Trophoblast cell (in vitro differentiated cells and primary cell): ENCODE measurements around the gene JAK3.

Experiments
- DNase-seq, 2 donors: peaks; one replicate each; pipeline ENCODE4 v3.0.0-alpha.2; 2016
- H2AFZ ChIP-seq: 2 replicates; pipeline ENCODE4 v1.6.1; 2013; ENCODE audit warnings: low read length, moderate library complexity, mild to moderate bottlenecking; ENCODE audit not compliant: insufficient read depth, poor library complexity
- H2AK5ac ChIP-seq: 2 replicates; pipeline ENCODE4 v1.6.1; 2013; ENCODE audit warnings: mild to moderate bottlenecking, low read length
- H2BK120ac ChIP-seq: 2 replicates; pipeline ENCODE4 v1.6.1; 2013; ENCODE audit warnings: low read length, mild to moderate bottlenecking, moderate library complexity; ENCODE audit not compliant: insufficient read depth, poor library complexity
- H2BK12ac ChIP-seq: 2 replicates; pipeline ENCODE4 v1.6.1; 2013; ENCODE audit warnings: mild to moderate bottlenecking, low read length, moderate library complexity
- H2BK5ac ChIP-seq: 2 replicates; pipeline ENCODE4 v1.6.1; 2013; ENCODE audit warnings: low read length, low read depth, moderate library complexity, mild to moderate bottlenecking; ENCODE audit not compliant: poor library complexity
- H3K14ac ChIP-seq: 2 replicates; pipeline ENCODE4 v1.6.1; 2013; ENCODE audit warnings: mild to moderate bottlenecking, low read length
- H3K18ac ChIP-seq: 2 replicates; pipeline ENCODE4 v1.6.1; 2013; ENCODE audit warnings: mild to moderate bottlenecking, low read length
- H3K23ac ChIP-seq: 2 replicates; pipeline ENCODE4 v1.6.1; 2013; ENCODE audit warnings: low read length
- H3K27ac ChIP-seq: 2 replicates; pipeline ENCODE4 v1.5.1; 2013; ENCODE audit warnings: low read depth, mild to moderate bottlenecking, inconsistent platforms, low read length, moderate library complexity
- H3K27me3 ChIP-seq: 2 replicates; pipeline ENCODE4 v1.6.1; 2013; ENCODE audit warnings: inconsistent platforms, mild to moderate bottlenecking, low read length, moderate library complexity; ENCODE audit not compliant: insufficient read depth
- H3K36me3 ChIP-seq, 2 experiments: 1 replicate in 1 of 2; 2 replicates in 1 of 2; pipeline ENCODE4 v1.6.1; 2013; ENCODE audit warnings: low read length in 2 of 2, mild to moderate bottlenecking in 2 of 2, moderate library complexity in 1 of 2; ENCODE audit not compliant: insufficient read depth in 2 of 2, control insufficient read depth in 1 of 2
- H3K4ac ChIP-seq: 2 replicates; pipeline ENCODE4 v1.6.1; 2013; ENCODE audit warnings: low read depth, mild to moderate bottlenecking, low read length, moderate library complexity
- H3K4me1 ChIP-seq, 2 experiments: 1 replicate in 1 of 2; 2 replicates in 1 of 2; pipeline ENCODE4 v1.6.1; 2013; ENCODE audit warnings: low read length in 2 of 2, mild to moderate bottlenecking in 2 of 2, moderate library complexity in 1 of 2; ENCODE audit not compliant: insufficient read depth in 2 of 2, control insufficient read depth in 1 of 2
- H3K4me2 ChIP-seq: 2 replicates; pipeline ENCODE4 v1.6.1; 2013; ENCODE audit warnings: inconsistent platforms, mild to moderate bottlenecking, low read length, moderate library complexity
- H3K4me3 ChIP-seq: 2 replicates; pipeline ENCODE4 v1.5.1; 2013; ENCODE audit warnings: mild to moderate bottlenecking, low read depth, low read length, inconsistent platforms
- H3K79me1 ChIP-seq: one replicate; pipeline ENCODE4 v1.6.1; 2013; ENCODE audit warnings: low read length
- H3K79me2 ChIP-seq: 2 replicates; pipeline ENCODE4 v1.6.1; 2013; ENCODE audit warnings: low read length, mild to moderate bottlenecking; ENCODE audit not compliant: control insufficient read depth, insufficient read depth, poor library complexity
- H3K9ac ChIP-seq: 2 replicates; pipeline ENCODE4 v1.6.1; 2013; ENCODE audit warnings: mild to moderate bottlenecking, low read length
- H3K9me3 ChIP-seq: 2 replicates; pipeline ENCODE4 v1.6.1; 2013; ENCODE audit warnings: low read depth, mild to moderate bottlenecking, control low read depth, inconsistent platforms, low read length; ENCODE audit not compliant: insufficient read depth
- H4K12ac ChIP-seq: 2 replicates; pipeline ENCODE4 v1.6.1; 2013; ENCODE audit warnings: low read depth, mild to moderate bottlenecking, low read length, moderate library complexity
- H4K8ac ChIP-seq: 2 replicates; pipeline ENCODE4 v1.6.1; 2013; ENCODE audit warnings: low read depth, mild to moderate bottlenecking, low read length, moderate library complexity
- H4K91ac ChIP-seq: one replicate; pipeline ENCODE4 v1.6.1; 2013; ENCODE audit warnings: low read depth, mild to moderate bottlenecking, low read length, moderate library complexity
- WGBS: extraction: QIAGEN DNeasy Blood & Tissue Kit; methylation state at CpG from one replicate; pipeline ENCODE4 v1.1.7; 2013; ENCODE audit warnings: missing lambda C conversion rate; ENCODE audit not compliant: insufficient read length, insufficient coverage; ENCODE audit errors: extremely low coverage; 5-methylcytosine and 5-hydroxymethylcytosine counted together

Gene JAK3

GRCh38 chr19:17812099-17812498 lies 35.7 kb downstream of the JAK3 start:
- WGBS = no CpG with 5 or more reads among the region's 5 CpGs
- Histone ChIP-seq H3K23ac (no peak overlapping the region), H2AK5ac (no peak overlapping the region), H3K4me3 (no peak overlapping the region), H3K27ac (no peak overlapping the region), H3K18ac (no peak overlapping the region), H2BK120ac (no peak overlapping the region), H3K9ac (no peak overlapping the region), H3K9me3 (no peaks in the 10 kb centered on the region), H3K79me2 (no peaks in the 10 kb centered on the region), H3K27me3 (no peaks in the 10 kb centered on the region), H4K91ac (no peak overlapping the region), H4K8ac (no peak overlapping the region), H4K12ac (no peak overlapping the region), H2BK12ac (no peak overlapping the region), H2AFZ (no peak overlapping the region), H3K4ac (no peak overlapping the region), H3K14ac (no peak overlapping the region), H3K36me3 (no peaks in the 10 kb centered on the region), H2BK5ac (no peak overlapping the region), H3K4me1 (no peaks in the 10 kb centered on the region), H3K79me1 (no peaks in the 10 kb centered on the region), H3K4me2 (no peak overlapping the region)
- DNase-seq = no peak

- Histone ChIP-seq H3K4me1 (no peaks in the 10 kb centered on the region), H3K18ac (no peak overlapping the region), H4K8ac (no peak overlapping the region), H4K12ac (no peak overlapping the region), H3K23ac (no peak overlapping the region), H3K14ac (no peak overlapping the region), H3K4me2 (no peak overlapping the region), H3K4me3 (no peak overlapping the region), H2BK120ac (no peak overlapping the region), H2BK5ac (no peak overlapping the region), H4K91ac (no peak overlapping the region), H2BK12ac (no peak overlapping the region), H3K9ac (no peak overlapping the region), H3K79me1 (no peaks in the 10 kb centered on the region), H3K79me2 (no peaks in the 10 kb centered on the region), H3K36me3 (no peaks in the 10 kb centered on the region), H3K27ac (no peak overlapping the region), H2AFZ (no peak overlapping the region), H3K9me3 (no peaks in the 10 kb centered on the region), H2AK5ac (no peak overlapping the region), H3K27me3 (no peaks in the 10 kb centered on the region), H3K4ac (no peak overlapping the region)
- DNase-seq = no peak
- no CpG with 5 or more reads among the region's 20 CpGs for WGBS
Observed at GRCh38 chr19:17811681-17812080, 36.1 kb downstream of the JAK3 start.

DNA sequence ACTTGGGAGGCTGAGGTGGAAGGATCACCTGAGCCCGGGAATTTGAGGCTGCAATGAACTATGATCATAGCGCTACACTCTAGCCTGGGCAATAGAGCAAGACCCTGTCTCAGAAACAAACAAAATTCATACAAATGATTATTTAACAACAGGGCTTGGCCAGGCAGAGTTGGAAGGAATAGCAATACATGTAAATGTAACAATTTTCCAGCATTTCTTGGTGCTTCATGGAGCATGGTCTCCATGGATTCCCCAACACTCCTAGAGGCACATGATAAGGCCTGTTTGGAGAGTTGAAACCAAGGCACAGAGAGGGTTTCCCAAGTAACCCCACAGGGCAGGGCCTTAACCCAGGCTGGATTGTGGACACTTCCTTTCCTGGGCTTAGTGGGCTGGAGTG lies 36.7 kb downstream of the JAK3 start:
- Histone ChIP-seq H3K18ac (no peak overlapping the region), H2BK5ac (no peak overlapping the region), H4K91ac (no peak overlapping the region), H3K4me2 (no peak overlapping the region), H2AK5ac (no peak overlapping the region), H3K14ac (no peak overlapping the region), H4K8ac (no peak overlapping the region), H3K27me3 (no peaks in the 10 kb centered on the region), H3K4ac (no peak overlapping the region), H3K4me1 (no peaks in the 10 kb centered on the region), H3K9ac (no peak overlapping the region), H3K9me3 (no peaks in the 10 kb centered on the region), H3K27ac (no peak overlapping the region), H3K4me3 (no peak overlapping the region), H3K23ac (no peak overlapping the region), H2BK120ac (no peak overlapping the region), H3K36me3 (no peaks in the 10 kb centered on the region), H3K79me1 (no peaks in the 10 kb centered on the region), H2BK12ac (no peak overlapping the region), H4K12ac (no peak overlapping the region), H3K79me2 (no peaks in the 10 kb centered on the region), H2AFZ (no peak overlapping the region)
- no peak for DNase-seq
- WGBS = no CpG with 5 or more reads among the region's 2 CpGs

DNA sequence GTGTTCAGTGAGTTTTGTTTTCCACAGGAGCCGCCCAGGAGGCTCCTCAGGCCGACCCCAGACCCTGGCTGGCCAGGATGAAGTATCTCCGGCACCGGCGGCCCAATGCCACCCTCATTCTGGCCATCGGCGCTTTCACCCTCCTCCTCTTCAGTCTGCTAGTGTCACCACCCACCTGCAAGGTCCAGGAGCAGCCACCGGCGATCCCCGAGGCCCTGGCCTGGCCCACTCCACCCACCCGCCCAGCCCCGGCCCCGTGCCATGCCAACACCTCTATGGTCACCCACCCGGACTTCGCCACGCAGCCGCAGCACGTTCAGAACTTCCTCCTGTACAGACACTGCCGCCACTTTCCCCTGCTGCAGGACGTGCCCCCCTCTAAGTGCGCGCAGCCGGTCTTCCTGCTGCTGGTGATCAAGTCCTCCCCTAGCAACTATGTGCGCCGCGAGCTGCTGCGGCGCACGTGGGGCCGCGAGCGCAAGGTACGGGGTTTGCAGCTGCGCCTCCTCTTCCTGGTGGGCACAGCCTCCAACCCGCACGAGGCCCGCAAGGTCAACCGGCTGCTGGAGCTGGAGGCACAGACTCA lies 40.0 kb downstream of the JAK3 start:
- Histone ChIP-seq H2AFZ (no peak overlapping the region), H4K91ac (no peak overlapping the region), H3K27ac (no peak overlapping the region), H3K4ac (no peak overlapping the region), H3K9me3 (no peaks in the 10 kb centered on the region), H3K14ac (no peak overlapping the region), H2AK5ac (no peak overlapping the region), H3K36me3 (no peaks in the 10 kb centered on the region), H3K4me3 (no peak overlapping the region), H3K23ac (no peak overlapping the region), H2BK5ac (no peak overlapping the region), H3K9ac (no peak overlapping the region), H3K79me1 (no peaks in the 10 kb centered on the region), H3K27me3 (no peaks in the 10 kb centered on the region), H2BK12ac (no peak overlapping the region), H4K8ac (no peak overlapping the region), H4K12ac (no peak overlapping the region), H3K18ac (no peak overlapping the region), H3K4me1 (no peaks in the 10 kb centered on the region), H2BK120ac (no peak overlapping the region), H3K4me2 (no peak overlapping the region), H3K79me2 (no peaks in the 10 kb centered on the region)
- WGBS = no CpG with 5 or more reads among the region's 38 CpGs
- DNase-seq = no peak
